Measurements from ENCODE around the gene RHO.
"Not testable (repeated sequence)": the region's sequence is repeated elsewhere in the genome, so short reads cannot be mapped to it uniquely, and the experiment has no call there.

GRCh38 chr3:129485146-129485545 is 43.3 kb upstream of the RHO start:
- TF ChIP-seq KLF7 (tag by site-specific recombination; IDR thresholded peaks at IDR 0.05; ENCODE audit: borderline replicate concordance); ZNF416 (tag by site-specific recombination; IDR thresholded peaks at IDR 0.05); ZNF23 (tag by site-specific recombination; IDR thresholded peaks at IDR 0.05; ENCODE audit: borderline replicate concordance); ZNF843 (tag by site-specific recombination; IDR thresholded peaks at IDR 0.05); HIC1 (tag by site-specific recombination; IDR thresholded peaks at IDR 0.05); ZNF747 (tag by site-specific recombination; IDR thresholded peaks at IDR 0.05); ZNF548 (tag by site-specific recombination; IDR thresholded peaks at IDR 0.05); KLF9 (tag by site-specific recombination; IDR thresholded peaks at IDR 0.05; ENCODE audit: low read depth); SALL2 (tag by site-specific recombination; IDR thresholded peaks at IDR 0.05; ENCODE audit: borderline replicate concordance); ZNF274 (IDR thresholded peaks at IDR 0.05; ENCODE audit: low read length); ZNF274 (tag by site-specific recombination; IDR thresholded peaks at IDR 0.05; ENCODE audit: borderline replicate concordance); ZBTB44 (tag by site-specific recombination; IDR thresholded peaks at IDR 0.05): not testable (repeated sequence)
- TF ChIP-seq, protein P1, sequence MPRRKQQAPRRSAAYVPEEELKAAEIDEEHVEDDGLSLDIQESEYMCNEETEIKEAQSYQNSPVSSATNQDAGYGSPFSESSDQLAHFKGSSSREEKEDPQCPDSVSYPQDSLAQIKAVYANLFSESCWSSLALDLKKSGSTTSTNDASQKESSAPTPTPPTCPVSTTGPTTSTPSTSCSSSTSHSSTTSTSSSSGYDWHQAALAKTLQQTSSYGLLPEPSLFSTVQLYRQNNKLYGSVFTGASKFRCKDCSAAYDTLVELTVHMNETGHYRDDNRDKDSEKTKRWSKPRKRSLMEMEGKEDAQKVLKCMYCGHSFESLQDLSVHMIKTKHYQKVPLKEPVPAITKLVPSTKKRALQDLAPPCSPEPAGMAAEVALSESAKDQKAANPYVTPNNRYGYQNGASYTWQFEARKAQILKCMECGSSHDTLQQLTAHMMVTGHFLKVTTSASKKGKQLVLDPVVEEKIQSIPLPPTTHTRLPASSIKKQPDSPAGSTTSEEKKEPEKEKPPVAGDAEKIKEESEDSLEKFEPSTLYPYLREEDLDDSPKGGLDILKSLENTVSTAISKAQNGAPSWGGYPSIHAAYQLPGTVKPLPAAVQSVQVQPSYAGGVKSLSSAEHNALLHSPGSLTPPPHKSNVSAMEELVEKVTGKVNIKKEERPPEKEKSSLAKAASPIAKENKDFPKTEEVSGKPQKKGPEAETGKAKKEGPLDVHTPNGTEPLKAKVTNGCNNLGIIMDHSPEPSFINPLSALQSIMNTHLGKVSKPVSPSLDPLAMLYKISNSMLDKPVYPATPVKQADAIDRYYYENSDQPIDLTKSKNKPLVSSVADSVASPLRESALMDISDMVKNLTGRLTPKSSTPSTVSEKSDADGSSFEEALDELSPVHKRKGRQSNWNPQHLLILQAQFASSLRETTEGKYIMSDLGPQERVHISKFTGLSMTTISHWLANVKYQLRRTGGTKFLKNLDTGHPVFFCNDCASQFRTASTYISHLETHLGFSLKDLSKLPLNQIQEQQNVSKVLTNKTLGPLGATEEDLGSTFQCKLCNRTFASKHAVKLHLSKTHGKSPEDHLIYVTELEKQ (tag by site-specific recombination; IDR thresholded peaks at IDR 0.05; ENCODE audit: borderline replicate concordance) = not testable (repeated sequence)
- TF ChIP-seq, protein P2, sequence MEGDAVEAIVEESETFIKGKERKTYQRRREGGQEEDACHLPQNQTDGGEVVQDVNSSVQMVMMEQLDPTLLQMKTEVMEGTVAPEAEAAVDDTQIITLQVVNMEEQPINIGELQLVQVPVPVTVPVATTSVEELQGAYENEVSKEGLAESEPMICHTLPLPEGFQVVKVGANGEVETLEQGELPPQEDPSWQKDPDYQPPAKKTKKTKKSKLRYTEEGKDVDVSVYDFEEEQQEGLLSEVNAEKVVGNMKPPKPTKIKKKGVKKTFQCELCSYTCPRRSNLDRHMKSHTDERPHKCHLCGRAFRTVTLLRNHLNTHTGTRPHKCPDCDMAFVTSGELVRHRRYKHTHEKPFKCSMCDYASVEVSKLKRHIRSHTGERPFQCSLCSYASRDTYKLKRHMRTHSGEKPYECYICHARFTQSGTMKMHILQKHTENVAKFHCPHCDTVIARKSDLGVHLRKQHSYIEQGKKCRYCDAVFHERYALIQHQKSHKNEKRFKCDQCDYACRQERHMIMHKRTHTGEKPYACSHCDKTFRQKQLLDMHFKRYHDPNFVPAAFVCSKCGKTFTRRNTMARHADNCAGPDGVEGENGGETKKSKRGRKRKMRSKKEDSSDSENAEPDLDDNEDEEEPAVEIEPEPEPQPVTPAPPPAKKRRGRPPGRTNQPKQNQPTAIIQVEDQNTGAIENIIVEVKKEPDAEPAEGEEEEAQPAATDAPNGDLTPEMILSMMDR (tag by site-specific recombination; IDR thresholded peaks at IDR 0.05) = not testable (repeated sequence)
- TF ChIP-seq, protein P3, sequence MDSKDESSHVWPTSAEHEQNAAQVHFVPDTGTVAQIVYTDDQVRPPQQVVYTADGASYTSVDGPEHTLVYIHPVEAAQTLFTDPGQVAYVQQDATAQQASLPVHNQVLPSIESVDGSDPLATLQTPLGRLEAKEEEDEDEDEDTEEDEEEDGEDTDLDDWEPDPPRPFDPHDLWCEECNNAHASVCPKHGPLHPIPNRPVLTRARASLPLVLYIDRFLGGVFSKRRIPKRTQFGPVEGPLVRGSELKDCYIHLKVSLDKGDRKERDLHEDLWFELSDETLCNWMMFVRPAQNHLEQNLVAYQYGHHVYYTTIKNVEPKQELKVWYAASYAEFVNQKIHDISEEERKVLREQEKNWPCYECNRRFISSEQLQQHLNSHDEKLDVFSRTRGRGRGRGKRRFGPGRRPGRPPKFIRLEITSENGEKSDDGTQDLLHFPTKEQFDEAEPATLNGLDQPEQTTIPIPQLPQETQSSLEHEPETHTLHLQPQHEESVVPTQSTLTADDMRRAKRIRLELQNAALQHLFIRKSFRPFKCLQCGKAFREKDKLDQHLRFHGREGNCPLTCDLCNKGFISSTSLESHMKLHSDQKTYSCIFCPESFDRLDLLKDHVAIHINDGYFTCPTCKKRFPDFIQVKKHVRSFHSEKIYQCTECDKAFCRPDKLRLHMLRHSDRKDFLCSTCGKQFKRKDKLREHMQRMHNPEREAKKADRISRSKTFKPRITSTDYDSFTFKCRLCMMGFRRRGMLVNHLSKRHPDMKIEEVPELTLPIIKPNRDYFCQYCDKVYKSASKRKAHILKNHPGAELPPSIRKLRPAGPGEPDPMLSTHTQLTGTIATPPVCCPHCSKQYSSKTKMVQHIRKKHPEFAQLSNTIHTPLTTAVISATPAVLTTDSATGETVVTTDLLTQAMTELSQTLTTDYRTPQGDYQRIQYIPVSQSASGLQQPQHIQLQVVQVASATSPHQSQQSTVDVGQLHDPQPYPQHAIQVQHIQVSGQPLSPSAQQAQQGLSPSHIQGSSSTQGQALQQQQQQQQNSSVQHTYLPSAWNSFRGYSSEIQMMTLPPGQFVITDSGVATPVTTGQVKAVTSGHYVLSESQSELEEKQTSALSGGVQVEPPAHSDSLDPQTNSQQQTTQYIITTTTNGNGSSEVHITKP (tag by site-specific recombination; IDR thresholded peaks at IDR 0.05) = not testable (repeated sequence)

Data from HEK293 (cell line).